ENCODE measurements around the gene SH3BP5L.

DNA sequence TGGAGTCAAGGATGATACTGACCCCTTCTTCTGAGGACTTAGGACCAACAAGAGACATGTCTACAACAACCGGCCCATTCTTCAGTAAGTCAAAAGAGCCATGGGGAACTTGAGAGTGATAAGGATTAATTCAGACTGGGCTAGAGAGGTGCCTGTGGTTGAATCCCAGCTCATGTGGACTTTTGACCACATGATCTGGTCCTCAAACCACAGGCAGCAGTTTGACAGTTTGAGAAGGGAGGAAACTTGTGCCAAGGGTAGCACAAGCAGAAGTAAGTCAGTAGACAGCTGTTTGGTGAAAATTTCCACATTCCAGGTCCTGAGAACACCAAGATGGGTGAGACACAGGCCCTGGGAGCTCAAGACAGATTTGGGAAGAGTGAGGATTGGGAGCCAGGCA, 19.8 kb downstream of the SH3BP5L start:
- TF ChIP-seq POLR2A (IDR thresholded peaks at IDR 0.05): no peak
- TF ChIP-seq, protein P1, sequence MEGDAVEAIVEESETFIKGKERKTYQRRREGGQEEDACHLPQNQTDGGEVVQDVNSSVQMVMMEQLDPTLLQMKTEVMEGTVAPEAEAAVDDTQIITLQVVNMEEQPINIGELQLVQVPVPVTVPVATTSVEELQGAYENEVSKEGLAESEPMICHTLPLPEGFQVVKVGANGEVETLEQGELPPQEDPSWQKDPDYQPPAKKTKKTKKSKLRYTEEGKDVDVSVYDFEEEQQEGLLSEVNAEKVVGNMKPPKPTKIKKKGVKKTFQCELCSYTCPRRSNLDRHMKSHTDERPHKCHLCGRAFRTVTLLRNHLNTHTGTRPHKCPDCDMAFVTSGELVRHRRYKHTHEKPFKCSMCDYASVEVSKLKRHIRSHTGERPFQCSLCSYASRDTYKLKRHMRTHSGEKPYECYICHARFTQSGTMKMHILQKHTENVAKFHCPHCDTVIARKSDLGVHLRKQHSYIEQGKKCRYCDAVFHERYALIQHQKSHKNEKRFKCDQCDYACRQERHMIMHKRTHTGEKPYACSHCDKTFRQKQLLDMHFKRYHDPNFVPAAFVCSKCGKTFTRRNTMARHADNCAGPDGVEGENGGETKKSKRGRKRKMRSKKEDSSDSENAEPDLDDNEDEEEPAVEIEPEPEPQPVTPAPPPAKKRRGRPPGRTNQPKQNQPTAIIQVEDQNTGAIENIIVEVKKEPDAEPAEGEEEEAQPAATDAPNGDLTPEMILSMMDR (IDR thresholded peaks at IDR 0.05): no peak
- TF ChIP-seq POLR2AphosphoS5 (IDR thresholded peaks at IDR 0.05): no peak

Data from prostate gland (tissue), 2 donors.